WTC11 (cell line): ENCODE data around the gene TSC22D4. TPM values are rescaled to one million over a fixed set of nuclear protein-coding genes. Genes with fewer than 3 reads are reported as not detected.

Experiments used
- ATAC-seq: fragments of 200-7000 bp; cut with Tn5 transposase; 2 replicates; pipeline ENCODE4 v1.10.0; 2021; ENCODE audit warnings: mild to moderate bottlenecking, moderate library complexity
- CTCF ChIA-PET: fragments of 300-600 bp; sonication (Branson Sonifier 250); formaldehyde crosslinking; loops from one replicate; lab custom pipeline; 2021; ENCODE audit warnings: antibody characterized with exemption; lab: Charles Lee
- POLR2A ChIA-PET: fragments of 350-600 bp; sonication (Branson Sonifier 250); formaldehyde crosslinking; loops from one replicate; lab custom pipeline; 2021; ENCODE audit warnings: antibody characterized with exemption; lab: Charles Lee
- DNase-seq: peaks from one replicate; pipeline ENCODE4 v3.0.0; 2021; ENCODE audit warnings: low spot score
- H3K27ac Mint-ChIP-seq: 2 replicates; pipeline ENCODE4 v1.8.0; 2021; ENCODE audit warnings: mixed read lengths
- H3K27me3 Mint-ChIP-seq: 2 replicates; pipeline ENCODE4 v1.8.0; 2021; ENCODE audit warnings: low read depth, mild to moderate bottlenecking, moderate library complexity, mixed read lengths
- H3K36me3 Mint-ChIP-seq: 2 replicates; pipeline ENCODE4 v1.8.0; 2021; ENCODE audit warnings: mixed read lengths
- H3K4me1 Mint-ChIP-seq: 2 replicates; pipeline ENCODE4 v1.8.0; 2022; ENCODE audit warnings: mixed read lengths
- H3K4me3 Mint-ChIP-seq: 2 replicates; pipeline ENCODE4 v1.8.0; 2021; ENCODE audit warnings: mild to moderate bottlenecking, moderate library complexity, mixed read lengths
- H3K9me3 Mint-ChIP-seq: 2 replicates; pipeline ENCODE4 v1.8.0; 2021; ENCODE audit warnings: mixed read lengths
- ATF1 ChIP-seq: sonication (generic); formaldehyde crosslinking; IDR thresholded peaks from 2 replicates; pipeline ENCODE4 v1.8.1; 2023; ENCODE audit warnings: mild to moderate bottlenecking, moderate library complexity, missing genetic modification reagents
- EMX1 ChIP-seq: fragments of 250-450 bp; sonication (Bioruptor Pico); IDR thresholded peaks from 2 replicates; pipeline ENCODE4 v1.8.0; 2021; ENCODE audit warnings: mild to moderate bottlenecking
- ESRRA ChIP-seq: sonication (generic); formaldehyde crosslinking; IDR thresholded peaks from 2 replicates; pipeline ENCODE4 v1.8.1; 2022; ENCODE audit warnings: mild to moderate bottlenecking, missing genetic modification reagents, borderline replicate concordance
- NFE2L1 ChIP-seq: sonication (generic); formaldehyde crosslinking; IDR thresholded peaks from 2 replicates; pipeline ENCODE4 v1.8.1; 2023; ENCODE audit warnings: missing genetic modification reagents
- NR1H2 ChIP-seq: sonication (generic); formaldehyde crosslinking; IDR thresholded peaks from 2 replicates; pipeline ENCODE4 v1.9.0; 2021; ENCODE audit warnings: mild to moderate bottlenecking, moderate library complexity, missing genetic modification reagents
- SMAD4 ChIP-seq: sonication (generic); formaldehyde crosslinking; IDR thresholded peaks from 2 replicates; pipeline ENCODE4 v1.8.0; 2022; ENCODE audit warnings: mild to moderate bottlenecking, missing genetic modification reagents
- ZNF317 ChIP-seq: sonication (generic); formaldehyde crosslinking; IDR thresholded peaks from 2 replicates; pipeline ENCODE4 v1.8.1; 2023; ENCODE audit warnings: low read depth, mild to moderate bottlenecking, moderate library complexity, missing genetic modification reagents, borderline replicate concordance
- total RNA-seq: library from RNA; stranded (reverse); gene quantifications from 3 replicates; pipeline ENCODE4 v1.2.3, GENCODE V29; 2021
- TF ChIP-seq, protein P1 (sequence below): sonication (generic); formaldehyde crosslinking; IDR thresholded peaks from 2 replicates; pipeline ENCODE4 v1.8.0; 2023; ENCODE audit warnings: mild to moderate bottlenecking, missing genetic modification reagents
- TF ChIP-seq, protein P2 (sequence below): fragments of 250-450 bp; sonication (Bioruptor Pico); IDR thresholded peaks from 2 replicates; pipeline ENCODE4 v2.1.2; 2022; ENCODE audit warnings: mild to moderate bottlenecking, moderate library complexity
- TF ChIP-seq, protein P3 (sequence below): fragments of 200-600 bp; IDR thresholded peaks from 2 replicates; pipeline ENCODE4 v1.8.0; 2022; ENCODE audit warnings: antibody characterized with exemption
- TF ChIP-seq, protein P4 (sequence below): sonication (generic); formaldehyde crosslinking; IDR thresholded peaks from 2 replicates; pipeline ENCODE4 v1.8.1; 2023; ENCODE audit warnings: mild to moderate bottlenecking, moderate library complexity, missing genetic modification reagents

Gene TSC22D4
- total RNA-seq, 1 experiment from 2014 or later: 34.5 TPM

DNA sequence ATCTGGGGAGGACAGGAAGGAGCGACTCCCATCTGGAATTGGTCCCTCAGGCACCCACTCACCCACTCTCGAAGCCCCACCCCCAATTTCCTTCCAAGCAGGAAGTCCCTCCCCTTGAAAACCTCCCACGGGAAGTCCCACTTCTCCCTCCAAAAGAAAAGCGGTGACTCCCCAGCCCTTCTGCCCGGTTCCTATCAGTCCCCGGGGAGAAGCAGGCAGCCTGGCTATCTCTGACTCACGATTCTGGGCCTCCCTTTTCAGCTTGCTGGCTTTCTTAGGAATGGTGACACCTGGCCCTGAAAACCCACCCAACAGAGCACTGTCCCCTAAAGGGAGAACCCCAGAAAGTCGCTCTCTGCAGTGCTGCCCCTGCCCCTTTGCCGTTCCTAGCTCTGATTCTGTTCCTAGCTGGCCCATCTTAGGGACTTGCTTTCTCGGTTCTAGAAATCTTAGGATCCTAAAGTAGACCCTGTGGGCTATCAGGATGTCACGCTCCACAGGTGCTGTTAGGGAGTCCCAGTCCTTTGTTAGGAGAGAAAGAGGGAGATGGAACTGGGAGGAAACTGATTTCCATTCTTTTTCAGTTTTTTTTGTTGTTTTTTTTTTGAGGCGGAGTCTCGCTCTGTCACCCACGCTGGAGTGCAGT lies 6.0 kb downstream of the TSC22D4 start (continued):
- TF ChIP-seq, protein P1, sequence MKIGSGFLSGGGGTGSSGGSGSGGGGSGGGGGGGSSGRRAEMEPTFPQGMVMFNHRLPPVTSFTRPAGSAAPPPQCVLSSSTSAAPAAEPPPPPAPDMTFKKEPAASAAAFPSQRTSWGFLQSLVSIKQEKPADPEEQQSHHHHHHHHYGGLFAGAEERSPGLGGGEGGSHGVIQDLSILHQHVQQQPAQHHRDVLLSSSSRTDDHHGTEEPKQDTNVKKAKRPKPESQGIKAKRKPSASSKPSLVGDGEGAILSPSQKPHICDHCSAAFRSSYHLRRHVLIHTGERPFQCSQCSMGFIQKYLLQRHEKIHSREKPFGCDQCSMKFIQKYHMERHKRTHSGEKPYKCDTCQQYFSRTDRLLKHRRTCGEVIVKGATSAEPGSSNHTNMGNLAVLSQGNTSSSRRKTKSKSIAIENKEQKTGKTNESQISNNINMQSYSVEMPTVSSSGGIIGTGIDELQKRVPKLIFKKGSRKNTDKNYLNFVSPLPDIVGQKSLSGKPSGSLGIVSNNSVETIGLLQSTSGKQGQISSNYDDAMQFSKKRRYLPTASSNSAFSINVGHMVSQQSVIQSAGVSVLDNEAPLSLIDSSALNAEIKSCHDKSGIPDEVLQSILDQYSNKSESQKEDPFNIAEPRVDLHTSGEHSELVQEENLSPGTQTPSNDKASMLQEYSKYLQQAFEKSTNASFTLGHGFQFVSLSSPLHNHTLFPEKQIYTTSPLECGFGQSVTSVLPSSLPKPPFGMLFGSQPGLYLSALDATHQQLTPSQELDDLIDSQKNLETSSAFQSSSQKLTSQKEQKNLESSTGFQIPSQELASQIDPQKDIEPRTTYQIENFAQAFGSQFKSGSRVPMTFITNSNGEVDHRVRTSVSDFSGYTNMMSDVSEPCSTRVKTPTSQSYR (CRISPR knock-in tag): no peak
- TF ChIP-seq ZNF317 (CRISPR knock-in tag): no peak
- no peak for TF ChIP-seq ATF1 (CRISPR knock-in tag)

DNA sequence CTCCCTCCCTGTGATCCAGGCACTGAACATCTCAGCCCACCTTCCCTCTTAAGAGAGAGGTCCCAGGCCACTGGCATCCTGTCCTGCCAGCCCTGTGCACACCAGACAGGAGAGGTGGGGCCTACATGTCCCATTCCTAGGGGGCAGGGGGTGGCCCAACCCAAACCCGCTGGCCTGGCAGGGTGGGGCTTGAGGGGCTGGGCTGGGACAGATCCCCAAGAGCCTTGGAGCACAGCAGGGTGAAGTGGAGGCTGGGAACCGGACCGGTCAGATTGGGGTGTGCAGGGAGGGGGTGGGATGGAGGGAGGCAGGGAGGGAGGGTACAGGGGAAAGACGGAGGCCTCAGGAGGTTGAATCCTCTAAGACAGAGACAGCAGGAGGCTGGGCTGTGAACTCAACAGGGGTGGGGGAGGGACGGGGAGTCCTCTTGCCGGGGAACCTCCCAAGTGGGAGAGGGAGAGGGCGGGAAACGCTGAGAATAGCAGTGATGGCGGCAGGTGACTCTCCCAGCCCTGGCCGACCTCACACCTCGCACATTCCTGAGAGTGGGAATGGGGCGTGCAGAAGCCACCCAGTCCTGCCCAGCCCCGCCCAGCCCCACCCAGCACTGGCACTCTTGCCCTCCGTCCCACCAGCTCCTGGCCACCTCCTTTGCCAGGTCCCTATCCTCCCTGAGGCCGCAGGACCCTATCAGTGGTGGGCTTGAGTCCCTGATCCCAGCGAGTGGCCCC lies 6.7 kb downstream of the TSC22D4 start:
- no peaks in the 10 kb centered on the region for H3K27me3 Mint-ChIP-seq
- no peaks in the 10 kb centered on the region for H3K36me3 Mint-ChIP-seq
- no peak overlapping the region for H3K4me3 Mint-ChIP-seq
- POLR2A ChIA-PET: no interaction called here
- ATAC-seq (no peak), DNase-seq (no peak)
- H3K9me3 Mint-ChIP-seq: no peaks in the 10 kb centered on the region
- no peak overlapping the region for H3K27ac Mint-ChIP-seq
- TF ChIP-seq SMAD4 (CRISPR knock-in tag): no peak
- TF ChIP-seq, protein P2, sequence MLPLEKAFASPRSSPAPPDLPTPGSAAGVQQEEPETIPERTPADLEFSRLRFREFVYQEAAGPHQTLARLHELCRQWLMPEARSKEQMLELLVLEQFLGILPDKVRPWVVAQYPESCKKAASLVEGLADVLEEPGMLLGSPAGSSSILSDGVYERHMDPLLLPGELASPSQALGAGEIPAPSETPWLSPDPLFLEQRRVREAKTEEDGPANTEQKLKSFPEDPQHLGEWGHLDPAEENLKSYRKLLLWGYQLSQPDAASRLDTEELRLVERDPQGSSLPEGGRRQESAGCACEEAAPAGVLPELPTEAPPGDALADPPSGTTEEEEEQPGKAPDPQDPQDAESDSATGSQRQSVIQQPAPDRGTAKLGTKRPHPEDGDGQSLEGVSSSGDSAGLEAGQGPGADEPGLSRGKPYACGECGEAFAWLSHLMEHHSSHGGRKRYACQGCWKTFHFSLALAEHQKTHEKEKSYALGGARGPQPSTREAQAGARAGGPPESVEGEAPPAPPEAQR (CRISPR knock-in tag): no peak
- no peak for TF ChIP-seq ESRRA (CRISPR knock-in tag)
- TF ChIP-seq EMX1: no peak
- CTCF ChIA-PET: interaction anchor here (1.0 to 1.5 kb wide), 3 partner anchors 10 to 92 kb away, joined by 3 to 5 read pairs (median 4); no protein-coding TSS in a partner anchor
- H3K4me1 Mint-ChIP-seq: peaks cover 26% of the 10 kb centered on the region

DNA sequence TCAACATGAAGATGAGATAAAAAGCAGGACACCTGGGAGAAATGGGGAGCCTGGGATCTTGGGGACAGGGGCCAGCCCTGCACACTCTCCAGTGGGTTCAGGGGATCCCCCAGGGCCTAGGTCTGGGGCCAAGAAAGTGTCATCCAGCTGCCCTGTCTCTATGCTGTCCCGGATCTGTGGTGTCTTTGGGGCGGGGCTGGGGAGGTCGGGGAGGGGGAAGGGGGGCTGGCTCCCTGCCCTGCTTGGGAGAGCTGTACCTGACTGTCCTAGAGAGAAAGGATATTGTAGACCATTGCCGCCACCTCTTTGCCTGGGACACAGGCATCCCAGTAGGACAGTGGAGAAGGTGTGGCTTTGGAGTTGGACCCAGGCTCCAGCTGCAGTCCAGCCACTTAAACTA lies 8.0 kb downstream of the TSC22D4 start:
- ATAC-seq: no peak
- ChIA-PET CTCF (interaction anchor here (3.3 kb wide), 1 partner anchor 10 kb away, joined by 82 read pairs; the partner anchor contains the start of genes NYAP1 and TSC22D4), POLR2A (interaction anchor here (0.6 kb wide), 1 partner anchor 99 kb away, joined by 4 read pairs; no protein-coding TSS in a partner anchor)
- peak overlapping the region; percentile 49; the same call in 1 of the 2 replicates for H3K27ac Mint-ChIP-seq
- DNase-seq: no peak
- H3K27me3 Mint-ChIP-seq: no peaks in the 10 kb centered on the region
- no peak overlapping the region for H3K4me3 Mint-ChIP-seq
- no peaks in the 10 kb centered on the region for H3K36me3 Mint-ChIP-seq
- H3K9me3 Mint-ChIP-seq: no peaks in the 10 kb centered on the region
- TF ChIP-seq NFE2L1 (CRISPR knock-in tag) (no peak), NR1H2 (CRISPR knock-in tag) (no peak)
- peaks cover 22% of the 10 kb centered on the region for H3K4me1 Mint-ChIP-seq

DNA sequence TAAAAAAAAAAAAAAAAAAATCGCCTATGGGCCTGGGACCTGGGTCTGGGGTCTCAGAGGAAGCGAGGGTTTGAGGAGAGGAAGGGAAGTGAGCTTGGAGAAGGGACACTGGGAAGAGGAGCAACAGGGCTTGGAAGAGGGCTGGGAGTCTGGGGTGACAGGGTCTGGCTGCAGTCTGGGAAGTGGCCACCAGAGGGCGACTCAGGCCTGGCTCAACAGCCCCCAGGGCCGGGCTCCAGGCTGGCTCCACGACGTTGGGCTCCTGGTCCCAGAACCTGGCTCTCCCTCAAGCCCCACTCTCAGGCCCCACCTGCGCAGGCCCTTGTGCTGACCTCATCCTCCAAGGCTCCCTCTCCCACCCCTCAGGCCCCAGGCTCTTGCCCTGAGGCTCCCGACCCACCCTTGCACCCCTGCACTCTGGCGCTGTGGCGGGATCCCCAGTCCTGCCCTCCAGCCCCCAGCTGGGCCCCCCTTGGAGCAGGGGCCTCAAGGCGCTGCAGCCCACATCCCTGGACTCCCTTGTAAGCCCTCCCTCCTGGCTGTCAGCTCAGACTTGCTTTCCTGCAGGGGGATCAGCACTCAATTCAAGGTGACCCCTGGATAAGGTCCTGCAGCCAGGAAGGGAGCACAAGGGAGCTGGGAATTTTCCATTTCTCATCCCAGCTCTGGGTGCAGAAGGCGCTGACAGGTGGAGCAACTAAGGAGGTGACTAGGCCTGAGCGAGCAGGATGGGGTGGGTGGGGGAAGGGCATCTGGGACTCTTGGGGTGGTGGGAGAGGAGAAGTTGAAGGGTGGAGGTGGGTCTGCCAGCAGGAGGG lies 9.6 kb downstream of the TSC22D4 start:
- ATAC-seq (peak; percentile 85), DNase-seq (peak; percentile 95)
- H3K27ac Mint-ChIP-seq: no peak overlapping the region
- peaks cover 13% of the 10 kb centered on the region; the same call in 1 of the 2 replicates for H3K4me1 Mint-ChIP-seq
- no peaks in the 10 kb centered on the region for H3K27me3 Mint-ChIP-seq
- H3K36me3 Mint-ChIP-seq: no peaks in the 10 kb centered on the region
- ChIA-PET POLR2A (interaction anchor here (0.7 to 1.2 kb wide), 4 partner anchors 10 to 70 kb away, joined by 3 to 4 read pairs (median 4); partner anchors contain the start of genes TSC22D4 and ZCWPW1), CTCF (interaction anchor here (0.5 to 3.3 kb wide), 49 partner anchors 9 to 420 kb away, joined by 3 to 82 read pairs (median 4); partner anchors contain the start of genes AGFG2, FBXO24, LAMTOR4 and LRCH4)
- H3K4me3 Mint-ChIP-seq: no peak overlapping the region
- TF ChIP-seq, protein P3, sequence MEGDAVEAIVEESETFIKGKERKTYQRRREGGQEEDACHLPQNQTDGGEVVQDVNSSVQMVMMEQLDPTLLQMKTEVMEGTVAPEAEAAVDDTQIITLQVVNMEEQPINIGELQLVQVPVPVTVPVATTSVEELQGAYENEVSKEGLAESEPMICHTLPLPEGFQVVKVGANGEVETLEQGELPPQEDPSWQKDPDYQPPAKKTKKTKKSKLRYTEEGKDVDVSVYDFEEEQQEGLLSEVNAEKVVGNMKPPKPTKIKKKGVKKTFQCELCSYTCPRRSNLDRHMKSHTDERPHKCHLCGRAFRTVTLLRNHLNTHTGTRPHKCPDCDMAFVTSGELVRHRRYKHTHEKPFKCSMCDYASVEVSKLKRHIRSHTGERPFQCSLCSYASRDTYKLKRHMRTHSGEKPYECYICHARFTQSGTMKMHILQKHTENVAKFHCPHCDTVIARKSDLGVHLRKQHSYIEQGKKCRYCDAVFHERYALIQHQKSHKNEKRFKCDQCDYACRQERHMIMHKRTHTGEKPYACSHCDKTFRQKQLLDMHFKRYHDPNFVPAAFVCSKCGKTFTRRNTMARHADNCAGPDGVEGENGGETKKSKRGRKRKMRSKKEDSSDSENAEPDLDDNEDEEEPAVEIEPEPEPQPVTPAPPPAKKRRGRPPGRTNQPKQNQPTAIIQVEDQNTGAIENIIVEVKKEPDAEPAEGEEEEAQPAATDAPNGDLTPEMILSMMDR: peak; percentile 97
- TF ChIP-seq, protein P2 (CRISPR knock-in tag): no peak
- TF ChIP-seq, protein P4, sequence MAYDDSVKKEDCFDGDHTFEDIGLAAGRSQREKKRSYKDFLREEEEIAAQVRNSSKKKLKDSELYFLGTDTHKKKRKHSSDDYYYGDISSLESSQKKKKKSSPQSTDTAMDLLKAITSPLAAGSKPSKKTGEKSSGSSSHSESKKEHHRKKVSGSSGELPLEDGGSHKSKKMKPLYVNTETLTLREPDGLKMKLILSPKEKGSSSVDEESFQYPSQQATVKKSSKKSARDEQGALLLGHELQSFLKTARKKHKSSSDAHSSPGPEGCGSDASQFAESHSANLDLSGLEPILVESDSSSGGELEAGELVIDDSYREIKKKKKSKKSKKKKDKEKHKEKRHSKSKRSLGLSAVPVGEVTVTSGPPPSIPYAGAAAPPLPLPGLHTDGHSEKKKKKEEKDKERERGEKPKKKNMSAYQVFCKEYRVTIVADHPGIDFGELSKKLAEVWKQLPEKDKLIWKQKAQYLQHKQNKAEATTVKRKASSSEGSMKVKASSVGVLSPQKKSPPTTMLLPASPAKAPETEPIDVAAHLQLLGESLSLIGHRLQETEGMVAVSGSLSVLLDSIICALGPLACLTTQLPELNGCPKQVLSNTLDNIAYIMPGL (CRISPR knock-in tag): peak; percentile 33; the same call in 1 of the 2 replicates
- no peaks in the 10 kb centered on the region for H3K9me3 Mint-ChIP-seq
